HG03575 (cell line): ENCODE data around the gene SAP25.

Experiments
- ATAC-seq: cut with Tn5 transposase; IDR thresholded peaks from one replicate; pipeline ENCODE4 v1.9.1; 2021; ENCODE audit not compliant: unreplicated experiment, insufficient number of reproducible peaks, low FRiP score; ENCODE audit errors: extremely low read depth

Gene SAP25

GRCh38 chr7:100599911-100600729 lies 26.4 kb upstream of the SAP25 start:
- ATAC-seq = no peak

GRCh38 chr7:100598425-100598824 lies 24.7 kb upstream of the SAP25 start:
- ATAC-seq = no peak

- no peak for ATAC-seq
These were observed 21.5 kb upstream of the SAP25 start for GRCh38 chr7:100595188-100595587.

GRCh38 chr7:100591596-100591995 lies 17.9 kb upstream of the SAP25 start:
- no peak for ATAC-seq

- no peak for ATAC-seq
These were observed 16.5 kb upstream of the SAP25 start for GRCh38 chr7:100590077-100590737.

- no peak for ATAC-seq
These were observed 15.7 kb upstream of the SAP25 start for GRCh38 chr7:100589341-100589947.

- no peak for ATAC-seq
These were observed 14.7 kb upstream of the SAP25 start for GRCh38 chr7:100588438-100588837.

- ATAC-seq = peak; percentile 80
These were observed 12.7 kb upstream of the SAP25 start, which contains the start of gene FBXO24 for GRCh38 chr7:100586266-100587025. FBXO24 (plus strand) TSS chr7:100586328; CDS start chr7:100586626, 298 bp downstream.

GRCh38 chr7:100585511-100586265 lies 12.0 kb upstream of the SAP25 start, which contains the start of gene LRCH4:
LRCH4 (minus strand) TSS chr7:100586129; CDS start chr7:100586100, 29 bp downstream.
- ATAC-seq = no peak

GRCh38 chr7:100584683-100585510 lies 11.2 kb upstream of the SAP25 start:
- no peak for ATAC-seq

GRCh38 chr7:100584054-100584682 lies 10.5 kb upstream of the SAP25 start:
- no peak for ATAC-seq

GRCh38 chr7:100583132-100584053 lies 9.7 kb upstream of the SAP25 start:
- no peak for ATAC-seq

GRCh38 chr7:100582650-100583049 lies 8.9 kb upstream of the SAP25 start:
- ATAC-seq = no peak

GRCh38 chr7:100582041-100582579 lies 8.4 kb upstream of the SAP25 start:
- ATAC-seq = no peak

GRCh38 chr7:100580466-100581283 lies 7.0 kb upstream of the SAP25 start:
- ATAC-seq = no peak
